Loucy (cell line): ENCODE data around the gene ABCC4.

ENCODE experiments used
- H2AFZ ChIP-seq: fragments of 200-600 bp; sonication (generic); 2 replicates; pipeline ENCODE4 v1.6.0; 2016; ENCODE audit warnings: antibody characterized with exemption, mild to moderate bottlenecking, low read length, moderate library complexity
- H3F3A ChIP-seq: fragments of 200-600 bp; 2 replicates; pipeline ENCODE4 v1.6.0; 2016; ENCODE audit warnings: antibody characterized with exemption, low read depth, mild to moderate bottlenecking
- H3K27me3 ChIP-seq: fragments of 200-600 bp; sonication (generic); 2 replicates; pipeline ENCODE4 v1.6.1; 2014; ENCODE audit warnings: low read length, mild to moderate bottlenecking; ENCODE audit not compliant: insufficient read depth, poor library complexity, severe bottlenecking
- H3K36me3 ChIP-seq: fragments of 200-600 bp; sonication (generic); 2 replicates; pipeline ENCODE4 v1.6.1; 2016; ENCODE audit warnings: low read length; ENCODE audit not compliant: insufficient read depth
- H3K4me1 ChIP-seq: fragments of 200-600 bp; sonication (generic); 2 replicates; pipeline ENCODE4 v1.5.1; 2014; ENCODE audit warnings: low read length, mild to moderate bottlenecking; ENCODE audit not compliant: insufficient read depth, poor library complexity, severe bottlenecking
- H3K4me2 ChIP-seq: fragments of 200-600 bp; sonication (generic); 2 replicates; pipeline ENCODE4 v1.6.0; 2014; ENCODE audit warnings: antibody characterized with exemption, low read length, low read depth, mild to moderate bottlenecking; ENCODE audit not compliant: poor library complexity, severe bottlenecking
- H3K4me3 ChIP-seq: fragments of 200-600 bp; sonication (generic); 2 replicates; pipeline ENCODE4 v1.5.1; 2014; ENCODE audit warnings: low read length, mild to moderate bottlenecking, mixed read lengths; ENCODE audit not compliant: poor library complexity, severe bottlenecking
- H3K79me2 ChIP-seq: fragments of 200-600 bp; sonication (generic); 2 replicates; pipeline ENCODE4 v1.6.1; 2014; ENCODE audit warnings: low read length; ENCODE audit not compliant: insufficient read depth
- H3K9ac ChIP-seq: fragments of 200-600 bp; sonication (generic); 2 replicates; pipeline ENCODE4 v1.6.0; 2014; ENCODE audit warnings: mild to moderate bottlenecking, low read depth, low read length, moderate library complexity; ENCODE audit not compliant: poor library complexity, severe bottlenecking
- H3K9me2 ChIP-seq: fragments of 200-600 bp; sonication (generic); replicated peaks from 2 replicates; pipeline ENCODE4 v1.6.1; 2016; ENCODE audit warnings: low read depth, low read length, mixed read lengths
- H3K9me3 ChIP-seq: fragments of 200-600 bp; sonication (generic); 2 replicates; pipeline ENCODE4 v1.6.1; 2014; ENCODE audit warnings: mild to moderate bottlenecking, antibody characterized with exemption, low read length, low read depth; ENCODE audit not compliant: insufficient read depth
- H4K20me1 ChIP-seq: fragments of 200-600 bp; sonication (generic); 2 replicates; pipeline ENCODE4 v1.6.0; 2014; ENCODE audit warnings: antibody characterized with exemption, low read length, mild to moderate bottlenecking; ENCODE audit not compliant: insufficient read depth, poor library complexity, severe bottlenecking
- EZH2phosphoT487 ChIP-seq: fragments of 200-600 bp; IDR thresholded peaks from 2 replicates; pipeline ENCODE4 v1.6.1; 2018; ENCODE audit warnings: antibody characterized with exemption, mild to moderate bottlenecking, moderate library complexity, borderline replicate concordance
- TF ChIP-seq, protein P1 (sequence below): fragments of 200-600 bp; sonication (generic); conservative IDR thresholded peaks from 2 replicates; pipeline ENCODE4 v1.5.1; 2014; ENCODE audit warnings: mild to moderate bottlenecking, antibody characterized with exemption, low read length

ABCC4 gene

DNA sequence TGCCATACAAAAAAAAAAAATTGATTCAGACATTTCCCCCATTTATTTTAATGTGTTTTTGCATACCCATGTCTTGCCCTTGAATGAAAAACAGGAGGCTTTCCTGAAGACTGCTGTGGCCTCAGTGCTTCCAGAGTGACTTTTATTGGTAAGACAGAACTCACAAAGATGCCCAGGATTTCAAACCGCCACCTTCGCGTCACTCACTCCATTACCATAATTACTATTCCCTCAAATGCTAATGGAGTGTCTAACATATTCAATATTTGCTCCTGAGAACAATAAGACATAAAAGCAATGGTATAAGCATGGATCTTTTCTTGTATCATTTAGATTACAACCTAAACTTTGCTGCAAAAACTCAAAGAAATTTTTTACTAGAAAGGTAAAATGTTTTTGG, 306.7 kb downstream of the ABCC4 start:
- Histone ChIP-seq H3K4me1 (no peaks in the 10 kb centered on the region), H3F3A (no peaks in the 10 kb centered on the region), H3K9ac (no peak overlapping the region), H3K36me3 (no peaks in the 10 kb centered on the region), H4K20me1 (no peaks in the 10 kb centered on the region), H3K4me3 (no peak overlapping the region), H3K79me2 (no peaks in the 10 kb centered on the region), H2AFZ (no peak overlapping the region), H3K9me2 (no peaks in the 10 kb centered on the region), H3K4me2 (no peak overlapping the region), H3K9me3 (no peaks in the 10 kb centered on the region), H3K27me3 (no peaks in the 10 kb centered on the region)
- TF ChIP-seq, protein P1, sequence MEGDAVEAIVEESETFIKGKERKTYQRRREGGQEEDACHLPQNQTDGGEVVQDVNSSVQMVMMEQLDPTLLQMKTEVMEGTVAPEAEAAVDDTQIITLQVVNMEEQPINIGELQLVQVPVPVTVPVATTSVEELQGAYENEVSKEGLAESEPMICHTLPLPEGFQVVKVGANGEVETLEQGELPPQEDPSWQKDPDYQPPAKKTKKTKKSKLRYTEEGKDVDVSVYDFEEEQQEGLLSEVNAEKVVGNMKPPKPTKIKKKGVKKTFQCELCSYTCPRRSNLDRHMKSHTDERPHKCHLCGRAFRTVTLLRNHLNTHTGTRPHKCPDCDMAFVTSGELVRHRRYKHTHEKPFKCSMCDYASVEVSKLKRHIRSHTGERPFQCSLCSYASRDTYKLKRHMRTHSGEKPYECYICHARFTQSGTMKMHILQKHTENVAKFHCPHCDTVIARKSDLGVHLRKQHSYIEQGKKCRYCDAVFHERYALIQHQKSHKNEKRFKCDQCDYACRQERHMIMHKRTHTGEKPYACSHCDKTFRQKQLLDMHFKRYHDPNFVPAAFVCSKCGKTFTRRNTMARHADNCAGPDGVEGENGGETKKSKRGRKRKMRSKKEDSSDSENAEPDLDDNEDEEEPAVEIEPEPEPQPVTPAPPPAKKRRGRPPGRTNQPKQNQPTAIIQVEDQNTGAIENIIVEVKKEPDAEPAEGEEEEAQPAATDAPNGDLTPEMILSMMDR, result no peak
- TF ChIP-seq EZH2phosphoT487, result no peak

DNA sequence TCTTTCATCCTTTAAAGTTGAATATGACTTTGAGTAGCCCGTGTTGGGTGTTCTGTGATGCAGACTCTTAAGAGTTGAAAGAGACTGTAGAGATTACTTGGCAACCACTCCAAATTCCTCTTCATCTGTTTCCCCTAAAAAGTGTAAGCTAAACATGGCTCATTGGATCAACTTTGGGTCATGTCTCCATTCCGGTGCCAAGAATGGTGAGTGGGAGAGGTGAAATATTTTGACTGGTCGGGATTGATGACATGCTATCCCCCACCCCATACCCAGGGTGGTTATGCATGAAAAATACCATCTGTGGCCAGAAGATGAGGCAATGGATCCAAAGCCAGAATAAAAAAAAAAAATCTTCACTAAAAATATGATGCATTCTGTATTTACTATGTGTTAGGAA, 307.6 kb downstream of the ABCC4 start:
- Histone ChIP-seq H3K4me3 (no peak overlapping the region), H3K79me2 (no peaks in the 10 kb centered on the region), H3K9me2 (no peaks in the 10 kb centered on the region), H4K20me1 (no peaks in the 10 kb centered on the region), H3K36me3 (no peaks in the 10 kb centered on the region), H2AFZ (no peak overlapping the region), H3K4me2 (no peak overlapping the region), H3F3A (no peaks in the 10 kb centered on the region), H3K4me1 (no peaks in the 10 kb centered on the region), H3K27me3 (no peaks in the 10 kb centered on the region), H3K9ac (no peak overlapping the region), H3K9me3 (no peaks in the 10 kb centered on the region)
- no peak for TF ChIP-seq EZH2phosphoT487
- TF ChIP-seq, protein P1, result no peak

DNA sequence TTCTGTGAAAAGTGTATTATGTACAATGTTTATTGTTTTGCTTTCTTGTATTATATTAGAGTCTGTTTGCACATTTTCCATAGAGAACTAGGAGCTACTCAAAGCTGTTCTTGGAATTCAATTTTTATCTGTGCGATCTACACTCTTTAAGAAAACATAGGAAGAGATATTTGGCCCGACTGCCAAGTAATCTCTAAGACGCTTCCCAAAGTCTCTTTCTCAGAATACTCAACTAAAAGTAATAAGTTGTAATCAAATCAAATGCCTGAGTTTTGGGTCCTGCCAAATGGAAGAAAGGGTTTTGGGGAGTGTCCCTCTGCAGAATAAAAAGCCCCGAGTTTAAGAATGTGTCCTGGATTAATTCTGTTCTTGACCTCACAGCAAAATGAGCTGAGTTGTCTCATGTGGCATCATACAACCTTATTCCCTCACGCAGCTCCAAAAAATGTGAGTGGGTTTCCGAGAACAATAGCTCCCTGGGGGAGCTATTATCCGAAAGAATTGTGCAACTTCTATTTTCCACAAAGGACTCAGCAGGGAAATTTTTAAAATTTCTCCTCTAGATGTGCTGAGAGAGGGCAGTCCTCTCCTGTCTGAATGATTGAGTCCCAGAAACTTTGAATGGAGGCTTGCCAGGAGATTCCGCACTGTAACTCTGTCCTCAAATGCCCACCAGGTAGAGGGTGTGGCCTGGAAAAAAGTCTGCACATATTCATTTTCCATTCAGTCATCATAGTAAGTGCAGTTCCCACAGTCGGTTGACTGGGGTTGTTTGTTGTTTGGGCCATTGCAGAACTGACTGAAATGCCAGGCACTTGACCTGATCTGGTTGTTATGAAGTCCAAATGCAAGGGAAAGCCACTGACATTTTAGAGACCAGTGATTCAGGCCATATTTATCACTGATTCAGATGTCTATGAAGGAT, 309.0 kb downstream of the ABCC4 start:
- H3K4me1 ChIP-seq, result no peaks in the 10 kb centered on the region
- H3K9me3 ChIP-seq, result no peaks in the 10 kb centered on the region
- no peaks in the 10 kb centered on the region for H3K27me3 ChIP-seq
- H3K4me2 ChIP-seq, result no peak overlapping the region
- no peaks in the 10 kb centered on the region for H3K9me2 ChIP-seq
- no peak overlapping the region for H3K9ac ChIP-seq
- no peak overlapping the region for H3K4me3 ChIP-seq
- H4K20me1 ChIP-seq, result no peaks in the 10 kb centered on the region
- H3K36me3 ChIP-seq, result no peaks in the 10 kb centered on the region
- TF ChIP-seq EZH2phosphoT487, result no peak
- TF ChIP-seq, protein P1, result no peak
- H3K79me2 ChIP-seq, result no peaks in the 10 kb centered on the region
- no peak overlapping the region for H2AFZ ChIP-seq
- H3F3A ChIP-seq, result no peaks in the 10 kb centered on the region
